Measurements from ENCODE around the gene BRINP3.

The BRINP3 gene

DNA sequence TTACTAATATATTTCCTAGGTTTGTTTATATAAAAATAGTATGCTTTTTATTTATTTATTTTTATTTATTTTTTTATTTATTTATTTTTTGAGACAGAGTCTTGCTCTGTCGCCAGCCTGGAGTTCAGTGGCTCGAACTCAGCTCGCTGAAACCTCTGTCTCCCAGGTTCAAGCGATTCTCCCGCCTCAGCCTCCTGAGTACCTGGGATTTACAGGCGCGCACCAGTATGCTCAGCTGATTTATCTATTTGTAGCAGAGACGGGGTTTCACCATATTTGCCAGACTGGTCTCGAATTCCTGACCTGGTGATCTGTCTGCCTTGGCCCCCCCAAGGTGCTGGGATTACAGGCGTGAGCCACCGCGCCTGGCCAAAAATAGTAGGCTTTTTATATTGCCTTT lies 33.2 kb downstream of the BRINP3 start:
- no peak for DNase-seq

DNA sequence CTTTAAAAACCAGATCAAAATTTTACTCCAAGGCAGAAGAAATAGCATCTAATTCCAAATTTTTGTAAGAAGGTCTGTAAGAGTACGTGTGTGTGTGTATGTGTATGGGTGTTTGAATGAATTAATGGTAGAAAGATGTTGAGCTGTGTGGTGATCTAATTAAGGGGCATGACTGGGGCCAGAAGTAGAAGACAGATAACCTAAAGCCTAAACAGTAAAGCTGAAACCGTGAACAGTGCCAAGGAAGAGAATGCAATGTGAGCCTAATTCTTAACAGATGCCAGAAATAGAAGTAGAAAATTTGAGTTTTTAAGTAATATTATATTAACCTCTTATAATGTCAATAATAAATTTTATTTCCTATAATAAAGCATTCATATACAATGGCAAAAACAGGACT lies 38.2 kb downstream of the BRINP3 start:
- DNase-seq, result no peak

DNA sequence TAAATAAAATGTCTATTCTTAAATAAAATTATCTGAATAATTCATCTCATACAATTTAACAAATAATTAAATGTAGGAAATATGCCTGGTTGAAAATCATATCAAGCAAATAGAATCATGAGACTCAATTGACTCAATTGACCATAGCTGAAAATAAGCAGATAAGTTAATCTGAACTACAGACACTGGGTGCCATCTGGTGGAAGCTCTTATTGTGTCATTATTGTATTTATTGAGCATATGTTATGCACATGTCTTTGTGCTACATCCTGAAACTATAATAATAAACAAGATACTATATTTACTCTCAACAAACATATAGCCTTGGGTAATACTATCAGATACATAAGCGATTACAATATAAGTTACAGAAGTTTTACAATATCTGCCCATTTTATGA lies 41.0 kb downstream of the BRINP3 start:
- DNase-seq, result no peak

DNA sequence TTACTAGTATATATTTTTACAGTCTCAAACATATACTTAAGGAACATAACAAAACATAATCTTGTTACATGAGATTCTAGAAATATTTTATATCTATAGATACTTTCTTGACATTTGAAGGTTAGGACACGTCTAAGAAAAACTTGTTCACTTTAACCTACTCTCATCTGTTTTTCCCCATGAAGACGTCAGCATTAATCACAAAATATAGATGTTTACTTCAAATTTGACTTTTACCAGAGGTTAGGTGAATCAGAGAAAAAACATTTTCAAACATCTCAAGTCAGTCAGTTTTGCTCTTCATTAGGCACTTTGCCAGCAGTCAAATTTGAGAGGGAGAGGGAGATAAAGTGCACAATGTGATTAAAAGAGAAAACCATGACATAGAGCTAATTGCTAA lies 47.7 kb downstream of the BRINP3 start:
- DNase-seq, result no peak

DNA sequence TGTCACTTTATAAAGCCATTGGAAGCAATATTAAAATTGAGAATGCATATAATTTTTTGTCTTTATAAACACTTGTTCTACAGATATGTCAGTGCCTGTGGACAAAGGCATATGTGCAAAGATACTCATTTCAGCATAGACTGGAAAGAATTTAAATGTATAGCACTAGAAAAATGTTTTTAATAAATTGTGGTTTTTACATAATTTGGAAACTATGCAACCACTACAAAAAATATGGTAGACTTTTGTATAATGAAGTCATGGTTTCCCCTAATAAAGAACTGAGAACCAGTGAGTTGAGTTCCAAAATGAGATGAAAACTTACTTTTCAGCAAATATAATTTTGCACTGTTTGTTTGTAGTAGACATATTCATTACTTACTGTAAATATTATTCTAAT lies 48.5 kb downstream of the BRINP3 start:
- DNase-seq, result no peak

DNA sequence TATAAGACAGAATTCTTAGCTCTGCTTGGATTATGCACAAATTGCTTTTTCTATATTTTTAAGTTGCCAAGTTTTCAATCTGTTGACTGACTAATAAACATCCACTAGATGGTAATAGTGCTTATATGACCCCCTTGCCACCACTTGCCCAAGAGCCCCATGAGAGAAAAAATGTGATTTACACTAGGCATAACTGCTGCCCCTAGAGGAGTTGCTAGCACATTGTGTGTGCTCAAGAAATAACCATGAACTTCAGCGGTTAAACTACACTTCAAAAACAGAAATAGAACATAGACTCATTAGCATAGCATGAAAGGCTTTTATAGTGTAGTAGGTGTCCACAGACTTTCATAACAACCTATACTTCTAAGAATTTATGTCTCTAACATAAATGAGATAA lies 61.4 kb downstream of the BRINP3 start:
- DNase-seq, result no peak

DNA sequence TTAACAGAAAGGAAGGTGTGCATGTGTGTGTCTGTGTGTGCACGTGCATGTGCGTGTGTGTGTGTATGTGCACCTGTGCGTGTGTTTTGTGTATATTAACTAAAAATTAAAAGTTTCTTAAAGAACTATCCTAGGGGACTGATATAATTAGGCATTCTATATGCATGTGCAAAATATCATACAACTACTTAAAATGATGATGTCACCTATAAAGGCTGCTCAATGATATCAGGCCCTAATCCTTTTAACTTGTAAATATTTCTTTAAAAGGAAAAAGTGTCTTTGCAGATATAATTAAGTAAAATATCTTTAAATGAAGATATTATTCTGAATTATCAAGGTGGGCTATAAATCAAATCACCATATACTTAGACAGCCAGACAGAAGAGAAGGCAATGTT lies 64.5 kb downstream of the BRINP3 start:
- no peak for DNase-seq

DNA sequence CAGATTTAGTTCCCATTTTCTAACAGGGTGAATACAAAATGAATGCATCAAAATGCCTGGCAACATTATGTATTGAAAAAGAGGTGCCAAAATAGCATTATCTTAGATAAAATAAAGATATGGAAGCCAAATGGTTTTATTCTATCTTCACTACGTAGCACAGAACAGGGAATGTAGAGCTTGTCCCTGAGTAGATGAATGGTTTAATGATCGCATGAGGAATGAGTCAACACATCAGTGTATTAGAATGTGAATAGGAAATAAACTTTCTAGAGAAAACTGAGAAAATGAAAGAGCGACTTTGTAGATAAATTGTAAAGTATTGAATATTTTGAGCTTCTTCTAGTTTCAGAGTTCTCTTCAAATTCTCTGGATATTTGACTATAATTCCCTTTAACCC lies 74.3 kb downstream of the BRINP3 start:
- DNase-seq, result no peak

DNA sequence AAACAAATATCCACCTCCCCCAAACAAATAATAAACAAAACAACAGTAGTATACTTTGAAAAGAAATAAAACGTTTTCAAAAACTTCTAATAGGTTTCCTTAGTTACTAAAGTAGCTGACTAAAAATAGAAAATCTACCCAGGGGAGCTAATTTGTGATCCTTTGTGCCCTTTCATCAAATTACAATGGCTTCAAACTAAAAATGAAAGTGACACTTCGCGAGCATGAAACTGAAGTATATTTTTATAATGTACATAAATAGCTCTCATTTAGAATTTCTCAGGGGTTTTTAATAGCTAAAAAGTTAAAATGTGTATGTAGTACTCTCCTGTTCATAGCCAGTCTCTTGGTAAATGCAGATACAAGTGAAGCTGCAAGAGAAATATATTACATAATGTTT lies 78.4 kb downstream of the BRINP3 start:
- no peak for DNase-seq

DNA sequence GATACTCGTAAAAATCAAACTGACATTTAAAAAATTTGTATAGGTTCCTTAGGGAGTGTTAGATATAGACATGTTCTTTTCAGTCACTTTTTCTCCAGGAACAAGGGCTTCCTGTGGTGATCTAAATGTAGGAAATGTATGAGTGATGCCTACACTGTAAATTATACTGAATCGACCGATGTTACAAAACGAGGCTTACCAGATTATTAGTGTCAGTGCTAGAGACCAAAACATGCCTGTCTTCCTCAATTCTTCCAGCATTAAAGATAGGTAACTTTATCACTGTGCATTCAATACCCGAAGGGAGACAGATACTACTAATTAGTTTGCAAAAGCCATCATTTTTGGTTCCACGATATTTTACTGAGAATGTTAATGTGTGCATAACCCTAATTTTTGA lies 86.1 kb downstream of the BRINP3 start:
- no peak for DNase-seq

DNA sequence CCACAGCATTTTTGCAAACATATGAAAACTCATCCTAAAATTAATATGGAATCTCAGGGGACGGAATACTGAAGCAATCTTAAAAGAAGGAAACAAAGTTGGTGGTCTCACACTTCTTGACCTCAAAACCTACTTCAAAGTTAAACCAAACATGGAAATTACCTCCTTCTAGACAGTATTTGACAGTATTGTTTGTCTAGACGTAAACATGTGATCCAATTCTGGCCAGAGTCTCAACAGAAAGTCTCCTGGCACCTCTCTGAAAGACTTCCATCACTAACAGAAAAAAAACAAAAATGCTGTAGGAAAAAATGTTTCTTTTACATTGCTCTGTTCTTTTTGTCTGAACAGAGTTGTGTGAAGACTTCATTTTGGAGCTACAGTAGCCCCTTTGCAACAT lies 99.7 kb downstream of the BRINP3 start:
- DNase-seq, result no peak

DNA sequence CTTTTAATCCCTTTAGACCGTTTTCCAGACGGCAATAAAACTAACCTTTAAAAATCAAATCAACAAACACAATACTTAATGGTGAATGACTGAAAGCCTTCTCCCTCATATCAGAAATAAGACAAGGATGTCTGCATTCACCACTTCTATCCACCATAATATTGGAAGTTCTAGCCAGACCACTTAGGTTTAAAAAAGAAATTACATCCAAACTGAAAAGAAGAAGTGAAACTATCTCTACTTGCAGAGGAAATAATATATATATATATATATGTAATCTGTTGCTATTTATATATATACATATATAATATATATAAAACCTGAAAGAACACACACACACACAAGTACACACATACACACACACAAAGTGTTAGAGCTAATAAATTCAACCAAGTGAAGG lies 100.4 kb downstream of the BRINP3 start:
- DNase-seq, result no peak

DNA sequence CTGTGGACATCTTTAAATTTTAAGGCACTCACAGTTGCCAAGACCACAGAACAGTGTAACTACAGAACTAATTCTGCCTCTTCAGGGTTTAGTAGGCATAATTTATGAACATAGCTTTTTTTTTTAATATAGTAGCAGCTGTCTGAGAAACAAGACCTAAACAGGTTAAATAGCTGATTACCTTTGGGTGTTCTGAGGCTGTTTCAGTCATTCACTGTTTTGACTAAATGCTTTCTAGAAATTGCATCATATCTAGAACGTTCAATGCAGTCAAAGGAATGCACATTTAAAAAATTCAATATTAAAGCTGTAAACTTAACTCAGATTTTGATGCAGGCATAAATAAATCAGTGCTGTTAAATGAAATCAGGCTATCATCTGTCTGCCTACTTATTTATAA lies 101.6 kb downstream of the BRINP3 start:
- no peak for DNase-seq

DNA sequence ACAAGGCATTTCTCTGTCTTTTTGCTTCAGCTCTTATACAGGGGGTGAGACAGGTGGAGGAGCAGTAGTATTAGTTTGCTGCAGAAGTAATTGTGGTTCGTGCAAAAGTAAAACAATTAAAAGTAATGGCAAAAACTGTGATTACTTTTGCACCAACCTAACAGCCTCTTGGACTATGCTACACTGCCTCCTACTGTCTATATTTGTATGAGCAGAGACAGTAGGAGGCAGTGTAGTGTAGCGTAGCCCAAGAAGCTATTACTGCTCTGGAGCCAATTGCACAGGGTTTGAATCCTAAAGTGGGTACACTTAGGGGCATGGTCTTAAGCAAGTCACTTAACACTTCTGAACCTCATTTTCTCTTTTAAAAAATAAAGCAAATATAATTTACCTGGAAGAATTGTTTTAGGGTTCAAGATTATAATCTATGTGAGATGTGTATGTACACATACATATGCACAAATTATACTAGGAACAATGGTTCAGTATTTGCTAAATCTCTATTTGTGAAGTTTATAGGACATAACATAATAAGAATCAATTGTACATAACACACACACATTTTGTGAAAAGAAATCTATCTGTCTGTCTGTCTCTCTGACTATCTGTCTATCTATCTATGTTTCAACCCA lies 103.8 kb downstream of the BRINP3 start:
- DNase-seq, result no peak

DNA sequence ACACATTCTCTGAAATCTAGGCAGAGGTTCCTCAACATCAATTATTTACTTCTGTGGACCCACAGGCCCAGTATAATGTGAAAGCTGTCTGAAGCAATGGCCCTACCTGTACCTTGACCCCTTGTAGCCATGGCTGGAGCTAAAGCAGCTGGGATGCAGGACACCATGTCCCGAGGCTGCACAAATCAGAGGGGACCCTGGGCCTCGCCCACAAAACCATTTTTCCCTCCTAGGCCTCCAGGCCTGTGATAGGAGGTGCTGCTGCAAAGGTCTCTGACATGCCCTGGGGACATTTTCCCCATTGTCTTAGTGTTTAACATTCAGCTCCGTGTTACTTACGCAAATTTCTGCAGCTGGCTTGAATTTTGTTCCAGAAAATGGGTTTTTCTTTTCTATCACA lies 110.5 kb downstream of the BRINP3 start:
- no peak for DNase-seq

DNA sequence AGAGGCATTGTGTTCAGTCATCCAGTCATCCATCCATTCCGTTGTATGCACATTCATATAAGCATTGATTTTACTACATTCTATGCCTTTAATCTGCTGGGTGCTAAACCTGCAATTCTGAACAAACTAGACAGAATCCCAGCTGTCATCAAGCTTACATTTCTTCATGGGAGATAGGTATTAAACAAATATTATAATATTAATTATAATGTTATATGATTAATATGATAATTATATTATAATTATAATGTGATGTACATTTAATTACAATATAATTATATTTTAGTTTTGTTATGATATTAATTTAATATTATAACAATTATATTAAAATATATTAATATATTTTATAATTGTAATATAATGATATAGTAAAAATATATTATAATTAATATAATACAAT lies 112.4 kb downstream of the BRINP3 start:
- no peak for DNase-seq

DNA sequence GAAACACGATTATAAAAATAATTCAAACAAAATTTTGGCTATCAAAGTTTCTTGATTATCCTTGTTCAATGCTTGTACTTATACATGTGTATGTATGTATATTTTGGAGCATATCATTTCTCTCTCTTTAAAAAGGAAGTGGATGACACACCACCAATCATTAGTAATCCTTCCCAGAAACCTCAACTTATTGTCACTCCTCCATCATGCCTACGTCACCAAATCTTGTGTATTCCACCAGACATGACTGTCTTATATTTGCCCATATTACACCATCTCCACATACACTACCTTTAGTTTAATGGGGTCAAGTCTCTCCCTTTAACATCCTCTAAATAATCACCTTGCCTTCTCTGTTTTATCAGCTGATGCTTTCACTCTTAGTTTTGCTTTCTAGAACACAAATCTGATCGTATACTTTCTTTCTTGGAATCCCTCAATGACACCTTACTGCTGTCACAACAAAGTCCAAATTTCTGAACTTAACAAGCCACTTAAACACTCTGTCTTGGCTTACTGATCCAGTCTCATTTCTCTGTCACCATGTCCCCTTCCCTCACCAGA lies 124.0 kb downstream of the BRINP3 start:
- no peak for DNase-seq

DNA sequence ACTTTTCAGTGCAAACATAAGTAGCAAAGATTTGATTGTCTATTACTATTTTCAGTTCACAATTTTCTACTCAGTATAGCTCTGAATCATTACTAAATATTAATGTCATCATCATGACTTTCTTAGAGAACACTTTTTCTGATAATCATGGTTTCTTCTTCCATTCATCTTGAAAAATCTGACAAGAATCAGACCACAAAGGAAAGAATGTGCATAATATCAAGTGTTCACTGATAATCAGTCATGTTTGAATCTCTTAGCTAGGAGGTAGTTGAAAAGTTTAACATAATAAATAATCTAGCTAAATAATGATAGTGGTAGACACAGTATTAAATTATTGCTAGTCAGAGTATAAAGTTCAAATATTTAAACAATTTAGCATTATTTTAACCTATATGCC lies 133.2 kb downstream of the BRINP3 start:
- no peak for DNase-seq

DNA sequence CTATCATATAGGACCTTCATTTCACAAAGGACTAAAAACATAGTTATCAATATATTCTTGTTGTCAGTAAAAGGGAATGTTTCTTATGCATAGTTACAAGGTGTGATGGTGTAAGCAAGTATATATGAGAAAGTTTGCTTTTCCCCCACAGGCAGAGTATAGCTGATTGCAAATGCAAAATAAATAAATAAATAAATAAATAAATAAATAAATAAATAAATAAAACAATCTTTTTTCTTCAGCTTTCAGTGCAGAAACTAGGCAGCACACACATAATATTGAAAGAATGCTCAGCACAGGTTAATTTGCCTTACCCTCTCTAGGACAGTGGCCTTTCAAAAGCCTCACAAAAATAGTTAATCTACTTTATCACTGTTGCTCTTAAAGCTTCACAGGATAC lies 138.8 kb downstream of the BRINP3 start:
- DNase-seq, result no peak

DNA sequence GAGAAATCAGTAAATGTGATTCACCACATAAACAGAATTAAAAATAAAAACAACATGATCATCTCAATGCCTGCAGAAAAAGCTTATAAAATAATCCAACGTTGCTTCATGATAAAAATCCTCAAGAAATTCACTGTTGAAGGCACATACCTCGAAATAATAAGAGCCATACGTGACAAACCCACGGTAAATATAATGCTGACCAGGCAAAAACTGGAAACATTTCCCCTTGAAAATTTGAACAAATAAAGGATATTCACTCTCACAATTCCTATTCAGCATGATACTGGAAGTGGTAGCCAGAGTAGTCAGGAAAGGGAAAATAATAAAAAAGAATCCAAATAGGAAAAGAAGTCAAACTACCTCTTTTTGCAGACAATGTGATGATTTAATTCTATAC lies 148.8 kb downstream of the BRINP3 start:
- no peak for DNase-seq

DNA sequence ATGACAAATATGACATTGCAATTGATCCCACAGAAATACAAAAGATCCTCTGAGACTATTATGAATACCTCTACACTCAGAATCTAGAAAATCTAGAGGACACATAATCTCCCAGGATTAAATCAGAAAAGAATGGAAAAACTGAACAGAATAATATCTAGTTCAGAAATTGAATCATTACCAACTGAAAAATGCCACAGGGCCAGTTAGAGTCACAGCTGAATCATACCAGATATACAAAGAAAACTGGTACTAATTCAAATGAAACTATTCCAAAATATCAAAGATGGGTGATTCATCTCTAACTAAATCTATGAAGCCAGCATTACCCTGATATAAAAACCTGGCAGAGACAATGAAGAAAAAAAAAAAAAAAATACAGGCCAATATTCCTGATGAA lies 149.3 kb downstream of the BRINP3 start:
- DNase-seq, result no peak

DNA sequence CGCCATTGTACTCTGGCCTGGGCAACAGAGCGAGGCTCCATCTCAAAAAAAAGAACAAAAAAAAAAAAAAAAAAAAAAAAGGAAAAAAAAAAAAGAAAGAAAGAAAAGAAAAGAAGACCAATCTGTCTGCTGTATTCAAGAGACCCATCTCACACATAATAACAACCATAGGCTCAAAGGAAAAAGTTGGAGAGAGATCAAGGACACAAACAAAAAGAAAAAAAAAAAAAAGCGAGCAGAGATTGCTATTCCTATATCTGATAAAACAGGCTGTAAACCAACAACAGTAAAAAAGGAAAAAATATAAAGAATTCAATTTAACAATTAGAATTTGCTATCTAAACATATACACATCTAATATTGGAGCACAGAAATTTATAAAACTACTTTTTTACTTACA lies 150.4 kb downstream of the BRINP3 start:
- DNase-seq, result no peak

DNA sequence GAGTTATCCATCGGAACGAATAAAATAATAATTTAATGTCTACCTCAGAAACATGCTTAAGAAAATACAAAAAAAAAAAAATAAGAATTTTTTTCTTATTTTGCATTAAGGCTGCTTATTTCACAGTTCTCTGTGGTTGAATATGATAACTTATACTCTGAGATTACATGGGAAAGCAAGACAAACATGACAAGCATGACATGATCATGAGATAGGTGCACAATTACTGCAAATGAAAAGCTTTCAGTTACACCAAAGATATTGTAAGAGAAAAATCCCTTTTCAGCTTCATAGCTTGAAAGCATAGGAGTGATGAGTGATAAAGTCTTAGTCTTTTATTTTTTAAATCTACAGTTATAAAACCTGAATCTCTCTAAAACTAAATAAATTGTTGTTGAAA lies 154.1 kb downstream of the BRINP3 start:
- DNase-seq, result no peak

DNA sequence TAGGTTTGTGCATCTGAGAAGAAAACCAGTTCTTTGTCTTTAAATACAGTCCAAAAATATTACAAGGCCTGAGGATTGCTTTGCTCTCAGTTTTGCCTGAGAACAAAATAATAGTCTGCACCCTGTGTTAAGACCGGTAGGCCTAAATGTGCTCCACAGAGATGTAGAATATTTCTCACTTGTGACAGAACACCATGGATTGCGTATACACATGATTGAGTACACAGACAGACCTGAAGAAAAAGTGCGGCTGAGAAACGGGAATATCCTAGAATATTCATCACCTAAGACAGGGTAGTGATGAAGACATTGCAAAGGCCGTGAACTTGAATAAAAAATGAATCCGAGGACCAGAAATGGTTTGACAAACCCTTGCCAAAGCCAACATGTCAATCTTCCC lies 155.4 kb downstream of the BRINP3 start:
- DNase-seq, result no peak

DNA sequence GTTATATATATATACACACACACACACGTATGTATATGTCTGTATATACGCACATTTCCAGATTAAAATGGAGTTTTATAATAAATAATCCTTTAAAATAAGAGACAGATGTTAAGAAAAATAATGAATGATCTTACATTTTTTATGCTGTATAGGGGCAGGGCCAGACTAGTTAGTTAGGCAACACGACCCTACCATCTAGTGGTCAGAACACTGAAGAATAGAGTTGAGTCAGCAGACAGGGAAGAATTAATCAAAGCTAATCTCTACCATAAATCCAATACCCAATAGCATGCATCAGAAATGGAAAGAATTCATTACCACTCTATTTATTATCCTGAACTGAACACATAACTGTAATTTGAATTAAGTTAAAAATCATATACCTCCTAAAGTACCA lies 156.7 kb downstream of the BRINP3 start:
- DNase-seq, result no peak

DNA sequence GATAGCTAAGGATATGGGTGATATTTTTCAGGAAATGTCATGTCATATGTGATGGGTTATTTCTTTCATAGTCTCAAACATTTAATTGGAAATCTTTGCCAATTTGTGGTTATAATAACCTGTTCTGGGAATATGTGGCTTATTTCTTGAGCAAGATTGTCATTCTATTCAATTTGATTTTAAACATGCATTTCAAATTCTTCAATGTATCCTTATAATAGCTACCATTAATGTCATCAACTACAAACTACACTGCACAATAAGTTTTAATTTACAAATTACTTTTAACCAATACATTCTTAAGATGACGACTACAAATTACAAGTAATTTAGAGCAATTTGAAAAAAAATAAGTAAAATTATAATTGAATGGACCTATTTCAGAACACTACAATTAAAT lies 164.9 kb downstream of the BRINP3 start:
- no peak for DNase-seq

Data from activated CD8-positive, alpha-beta memory T cell treated with anti-CD3 and anti-CD28 coated beads, Interleukin-2, amount 50 U/mL, for 4 hours (primary cell).